ENCODE results near the gene CDK10.

DNA sequence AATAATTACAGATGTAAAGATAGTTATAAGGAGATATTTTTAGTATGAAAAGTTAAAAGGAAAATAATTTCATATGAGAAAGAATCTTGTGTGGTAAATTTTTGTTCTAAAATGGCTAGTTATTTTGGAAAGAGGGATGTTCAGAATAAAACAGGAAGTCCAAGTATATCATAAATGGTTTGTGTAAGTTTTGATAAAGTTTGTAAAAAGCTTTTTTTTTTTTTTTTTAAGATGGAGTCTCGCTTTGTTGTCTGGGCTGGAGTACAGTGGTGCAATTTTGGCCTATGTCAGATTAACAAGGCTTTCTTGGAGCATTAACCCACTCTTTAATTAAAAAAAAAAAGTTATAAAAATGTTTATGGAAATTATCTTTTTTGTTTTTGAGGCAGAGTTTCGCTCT lies 8.2 kb upstream of the CDK10 start:
- TF ChIP-seq, protein P1, sequence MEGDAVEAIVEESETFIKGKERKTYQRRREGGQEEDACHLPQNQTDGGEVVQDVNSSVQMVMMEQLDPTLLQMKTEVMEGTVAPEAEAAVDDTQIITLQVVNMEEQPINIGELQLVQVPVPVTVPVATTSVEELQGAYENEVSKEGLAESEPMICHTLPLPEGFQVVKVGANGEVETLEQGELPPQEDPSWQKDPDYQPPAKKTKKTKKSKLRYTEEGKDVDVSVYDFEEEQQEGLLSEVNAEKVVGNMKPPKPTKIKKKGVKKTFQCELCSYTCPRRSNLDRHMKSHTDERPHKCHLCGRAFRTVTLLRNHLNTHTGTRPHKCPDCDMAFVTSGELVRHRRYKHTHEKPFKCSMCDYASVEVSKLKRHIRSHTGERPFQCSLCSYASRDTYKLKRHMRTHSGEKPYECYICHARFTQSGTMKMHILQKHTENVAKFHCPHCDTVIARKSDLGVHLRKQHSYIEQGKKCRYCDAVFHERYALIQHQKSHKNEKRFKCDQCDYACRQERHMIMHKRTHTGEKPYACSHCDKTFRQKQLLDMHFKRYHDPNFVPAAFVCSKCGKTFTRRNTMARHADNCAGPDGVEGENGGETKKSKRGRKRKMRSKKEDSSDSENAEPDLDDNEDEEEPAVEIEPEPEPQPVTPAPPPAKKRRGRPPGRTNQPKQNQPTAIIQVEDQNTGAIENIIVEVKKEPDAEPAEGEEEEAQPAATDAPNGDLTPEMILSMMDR (IDR thresholded peaks at IDR 0.05): no peak
- no peak for TF ChIP-seq POLR2A (IDR thresholded peaks at IDR 0.05)

Data from tibial nerve (tissue), 3 donors.